ENCODE results near the gene TSHR.

DNA sequence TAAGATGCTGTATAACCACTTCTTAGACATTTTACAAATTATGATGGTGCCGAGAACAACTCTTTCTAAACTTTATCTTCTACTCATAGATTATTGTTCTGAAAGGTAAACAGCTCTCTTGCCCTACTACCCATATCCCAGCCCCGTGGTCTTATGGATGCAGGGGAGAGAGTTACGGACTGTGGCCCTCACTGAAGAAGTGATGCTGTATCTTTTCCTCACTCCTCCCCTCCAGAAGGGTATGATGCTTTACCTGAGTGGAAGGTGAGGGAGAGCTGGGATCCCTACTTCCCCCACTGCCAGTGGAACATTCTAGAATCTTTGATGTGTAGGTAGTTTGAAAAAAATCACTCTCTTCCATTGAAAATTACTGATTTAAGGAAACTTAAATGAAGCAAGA lies 3.5 kb downstream of the TSHR start:
- TF ChIP-seq POLR2AphosphoS5 (IDR thresholded peaks at IDR 0.05; ENCODE audit: insufficient read depth, low read depth, low read length) (no peak), EZH2 (IDR thresholded peaks at IDR 0.05; ENCODE audit: borderline replicate concordance, low read depth, low read length, severe bottlenecking) (no peak), GATA2 (IDR thresholded peaks at IDR 0.05; ENCODE audit: insufficient read depth, insufficient read length, low read depth, low read length) (no peak), FOS (IDR thresholded peaks at IDR 0.05; ENCODE audit: borderline replicate concordance, insufficient read depth, low read length) (no peak), POLR2A (IDR thresholded peaks at IDR 0.05; ENCODE audit: low read depth, low read length) (no peak), MYC (IDR thresholded peaks at IDR 0.05; ENCODE audit: low read depth, low read length) (no peak), JUN (IDR thresholded peaks at IDR 0.05; ENCODE audit: borderline replicate concordance, insufficient read depth, insufficient read length, low read depth) (no peak)
- TF ChIP-seq, protein P1, sequence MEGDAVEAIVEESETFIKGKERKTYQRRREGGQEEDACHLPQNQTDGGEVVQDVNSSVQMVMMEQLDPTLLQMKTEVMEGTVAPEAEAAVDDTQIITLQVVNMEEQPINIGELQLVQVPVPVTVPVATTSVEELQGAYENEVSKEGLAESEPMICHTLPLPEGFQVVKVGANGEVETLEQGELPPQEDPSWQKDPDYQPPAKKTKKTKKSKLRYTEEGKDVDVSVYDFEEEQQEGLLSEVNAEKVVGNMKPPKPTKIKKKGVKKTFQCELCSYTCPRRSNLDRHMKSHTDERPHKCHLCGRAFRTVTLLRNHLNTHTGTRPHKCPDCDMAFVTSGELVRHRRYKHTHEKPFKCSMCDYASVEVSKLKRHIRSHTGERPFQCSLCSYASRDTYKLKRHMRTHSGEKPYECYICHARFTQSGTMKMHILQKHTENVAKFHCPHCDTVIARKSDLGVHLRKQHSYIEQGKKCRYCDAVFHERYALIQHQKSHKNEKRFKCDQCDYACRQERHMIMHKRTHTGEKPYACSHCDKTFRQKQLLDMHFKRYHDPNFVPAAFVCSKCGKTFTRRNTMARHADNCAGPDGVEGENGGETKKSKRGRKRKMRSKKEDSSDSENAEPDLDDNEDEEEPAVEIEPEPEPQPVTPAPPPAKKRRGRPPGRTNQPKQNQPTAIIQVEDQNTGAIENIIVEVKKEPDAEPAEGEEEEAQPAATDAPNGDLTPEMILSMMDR (IDR thresholded peaks at IDR 0.05; ENCODE audit: extremely low read depth in 1 of 2, insufficient read depth in 1 of 2, low read depth in 1 of 2, low read length in 2 of 2), result no peak
- TF ChIP-seq, protein P2, sequence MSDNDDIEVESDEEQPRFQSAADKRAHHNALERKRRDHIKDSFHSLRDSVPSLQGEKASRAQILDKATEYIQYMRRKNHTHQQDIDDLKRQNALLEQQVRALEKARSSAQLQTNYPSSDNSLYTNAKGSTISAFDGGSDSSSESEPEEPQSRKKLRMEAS (IDR thresholded peaks at IDR 0.05; ENCODE audit: insufficient read depth, insufficient read length), result no peak
